Calu3 (cell line): ENCODE measurements around the gene CLASP1. TPM values are rescaled to one million over a fixed set of nuclear protein-coding genes. Genes with fewer than 3 reads are reported as not detected.
"Not testable (repeated sequence)": the region's sequence is repeated elsewhere in the genome, so short reads cannot be mapped to it uniquely, and the experiment has no call there.

Source experiments
- BruUV-seq: library from RNA; stranded (reverse); fragments of 400-500 nt; replicated peaks from 2 replicates; lab custom pipeline; 2021; lab: Mats Ljungman, UMichigan
- CTCF ChIA-PET: fragments of 300-600 bp; sonication (Branson Sonifier 250); formaldehyde crosslinking; loops from one replicate; lab custom pipeline; 2022; ENCODE audit warnings: antibody characterized with exemption; lab: Charles Lee
- DNase-seq: peaks from one replicate; pipeline ENCODE4 v3.0.0; 2022
- H3K27ac Mint-ChIP-seq: one replicate; pipeline ENCODE4 v1.8.0; 2022; ENCODE audit warnings: mixed read lengths; ENCODE audit not compliant: unreplicated experiment
- H3K27me3 Mint-ChIP-seq: one replicate; pipeline ENCODE4 v1.8.0; 2022; ENCODE audit warnings: mixed read lengths; ENCODE audit not compliant: unreplicated experiment
- H3K36me3 Mint-ChIP-seq: one replicate; pipeline ENCODE4 v1.8.0; 2022; ENCODE audit warnings: mild to moderate bottlenecking, moderate library complexity, mixed read lengths; ENCODE audit not compliant: insufficient read depth, unreplicated experiment
- H3K4me1 Mint-ChIP-seq: one replicate; pipeline ENCODE4 v1.8.0; 2022; ENCODE audit warnings: mild to moderate bottlenecking, low read depth, mixed read lengths; ENCODE audit not compliant: unreplicated experiment
- H3K4me3 Mint-ChIP-seq: one replicate; pipeline ENCODE4 v1.8.0; 2022; ENCODE audit warnings: mild to moderate bottlenecking, low read depth, moderate library complexity, mixed read lengths; ENCODE audit not compliant: unreplicated experiment
- H3K9me3 Mint-ChIP-seq: one replicate; pipeline ENCODE4 v1.8.0; 2022; ENCODE audit warnings: low read depth, mixed read lengths; ENCODE audit not compliant: unreplicated experiment
- intact Hi-C: fragments of 100-400 bp; cut with micrococcal nuclease; formaldehyde crosslinking; loops from one replicate; pipeline ENCODE4 v1.10.0; 2022; ENCODE audit not compliant: unreplicated experiment
- total RNA-seq: library from RNA; stranded (reverse); gene quantifications from 2 replicates; pipeline ENCODE4 v1.2.3, GENCODE V29; 2022
- TF ChIP-seq, protein P1 (sequence below): fragments of 200-600 bp; IDR thresholded peaks from one replicate; pipeline ENCODE4 v1.8.0; 2022; ENCODE audit warnings: antibody characterized with exemption; ENCODE audit not compliant: unreplicated experiment

Gene CLASP1
- total RNA-seq, 1 experiment from 2014 or later = 59.7 TPM

DNA sequence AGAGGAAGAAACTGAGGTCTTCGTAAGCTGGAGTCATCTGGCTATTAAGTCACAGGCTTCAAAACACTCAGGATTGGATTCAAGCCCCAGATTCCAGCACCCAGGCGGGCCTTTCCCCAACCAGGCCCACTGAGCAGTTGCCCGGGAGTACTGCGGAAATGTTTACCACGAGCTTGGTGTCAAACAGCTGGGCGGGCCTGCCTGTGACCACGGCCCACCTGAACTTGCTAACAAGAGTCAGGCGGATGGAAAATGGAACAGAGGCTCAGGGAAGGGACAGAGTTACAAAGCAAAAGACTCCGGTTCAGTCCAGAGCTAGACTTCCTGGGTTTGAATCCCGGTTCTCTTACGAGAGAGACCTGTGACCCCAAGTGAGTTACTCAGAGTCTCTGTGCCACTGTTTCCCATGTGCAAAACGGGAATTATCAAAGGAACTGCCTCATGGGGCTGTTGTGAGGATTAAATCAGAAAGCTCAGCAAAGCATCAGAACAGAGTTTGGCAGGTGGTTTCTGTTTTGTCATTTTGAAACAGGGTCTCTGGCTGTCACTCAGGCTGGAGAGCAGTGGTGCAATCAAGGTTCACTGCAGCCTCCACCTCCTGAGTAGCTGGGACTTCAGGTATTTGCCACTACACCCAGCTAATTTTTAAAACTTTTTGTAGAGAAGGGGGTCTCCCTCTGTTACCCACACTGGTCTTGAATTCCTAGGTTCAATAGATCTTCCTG is 315.3 kb downstream of the CLASP1 start:
- no peaks in the 10 kb centered on the region for H3K9me3 Mint-ChIP-seq
- intact Hi-C loops = no loop called here
- peaks cover 27% of the 10 kb centered on the region for H3K36me3 Mint-ChIP-seq
- TF ChIP-seq, protein P1, sequence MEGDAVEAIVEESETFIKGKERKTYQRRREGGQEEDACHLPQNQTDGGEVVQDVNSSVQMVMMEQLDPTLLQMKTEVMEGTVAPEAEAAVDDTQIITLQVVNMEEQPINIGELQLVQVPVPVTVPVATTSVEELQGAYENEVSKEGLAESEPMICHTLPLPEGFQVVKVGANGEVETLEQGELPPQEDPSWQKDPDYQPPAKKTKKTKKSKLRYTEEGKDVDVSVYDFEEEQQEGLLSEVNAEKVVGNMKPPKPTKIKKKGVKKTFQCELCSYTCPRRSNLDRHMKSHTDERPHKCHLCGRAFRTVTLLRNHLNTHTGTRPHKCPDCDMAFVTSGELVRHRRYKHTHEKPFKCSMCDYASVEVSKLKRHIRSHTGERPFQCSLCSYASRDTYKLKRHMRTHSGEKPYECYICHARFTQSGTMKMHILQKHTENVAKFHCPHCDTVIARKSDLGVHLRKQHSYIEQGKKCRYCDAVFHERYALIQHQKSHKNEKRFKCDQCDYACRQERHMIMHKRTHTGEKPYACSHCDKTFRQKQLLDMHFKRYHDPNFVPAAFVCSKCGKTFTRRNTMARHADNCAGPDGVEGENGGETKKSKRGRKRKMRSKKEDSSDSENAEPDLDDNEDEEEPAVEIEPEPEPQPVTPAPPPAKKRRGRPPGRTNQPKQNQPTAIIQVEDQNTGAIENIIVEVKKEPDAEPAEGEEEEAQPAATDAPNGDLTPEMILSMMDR = no peak
- no peak for DNase-seq
- no peaks in the 10 kb centered on the region for H3K27me3 Mint-ChIP-seq
- H3K4me1 Mint-ChIP-seq = peaks cover 28% of the 10 kb centered on the region
- no peak overlapping the region for H3K27ac Mint-ChIP-seq
- BruUV-seq = no TSS peak
- CTCF ChIA-PET = interaction anchor here (1.6 kb wide), 1 partner anchor 205 kb away, joined by 5 read pairs; no protein-coding TSS in a partner anchor
- no peak overlapping the region for H3K4me3 Mint-ChIP-seq

DNA sequence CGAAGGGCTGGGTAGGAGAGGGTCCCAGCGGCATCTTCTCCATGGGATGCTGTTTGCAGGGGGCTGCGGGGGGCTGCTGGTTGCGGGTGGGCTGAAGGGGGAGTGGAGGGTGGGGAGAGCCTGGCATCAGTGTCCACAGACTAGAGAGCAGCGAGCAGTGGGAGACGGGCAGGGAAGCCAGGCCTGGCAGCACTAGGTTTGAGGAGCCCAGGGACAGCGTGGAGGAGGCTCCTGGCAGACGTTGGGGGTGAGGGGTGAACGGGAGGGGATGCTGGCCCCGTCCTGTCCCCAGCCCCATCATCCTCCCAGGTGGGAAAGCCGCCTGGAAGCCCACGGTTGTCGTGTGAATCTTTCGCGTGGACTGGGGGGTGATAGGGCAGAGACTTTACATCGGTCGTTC is 316.0 kb downstream of the CLASP1 start:
- Mint-ChIP-seq H3K4me1 (peaks cover 28% of the 10 kb centered on the region), H3K4me3 (no peak overlapping the region), H3K36me3 (peaks cover 26% of the 10 kb centered on the region), H3K27me3 (no peaks in the 10 kb centered on the region), H3K9me3 (no peaks in the 10 kb centered on the region), H3K27ac (no peak overlapping the region)
- BruUV-seq = no TSS peak
- no peak for DNase-seq
- CTCF ChIA-PET = no interaction called here
- intact Hi-C loops = no loop called here
- TF ChIP-seq, protein P1 = no peak

DNA sequence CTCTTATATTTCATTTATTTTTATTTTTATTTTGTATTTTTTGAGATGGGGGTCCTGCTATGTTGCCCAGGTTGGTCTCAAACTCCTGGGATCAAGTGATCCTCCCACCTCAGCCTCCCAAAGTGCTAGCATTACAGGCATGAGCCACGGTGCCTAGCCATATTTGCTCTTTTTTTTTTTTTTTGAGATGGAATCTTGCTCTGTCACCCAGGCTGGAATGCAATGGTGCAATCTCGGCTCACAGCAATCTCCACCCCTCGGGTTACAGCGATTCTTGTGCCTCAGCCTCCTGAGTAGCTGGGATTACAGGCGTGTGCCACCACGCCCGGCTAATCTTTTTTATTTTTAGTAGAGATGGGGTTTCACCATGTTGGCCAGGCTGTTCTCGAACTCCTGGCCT is 317.9 kb downstream of the CLASP1 start:
- CTCF ChIA-PET, BruUV-seq, intact Hi-C loops, H3K4me3 Mint-ChIP-seq, H3K9me3 Mint-ChIP-seq, DNase-seq, H3K27ac Mint-ChIP-seq, H3K27me3 Mint-ChIP-seq: not testable (repeated sequence)
- Mint-ChIP-seq H3K4me1 (peaks cover 23% of the 10 kb centered on the region), H3K36me3 (peaks cover 17% of the 10 kb centered on the region)

DNA sequence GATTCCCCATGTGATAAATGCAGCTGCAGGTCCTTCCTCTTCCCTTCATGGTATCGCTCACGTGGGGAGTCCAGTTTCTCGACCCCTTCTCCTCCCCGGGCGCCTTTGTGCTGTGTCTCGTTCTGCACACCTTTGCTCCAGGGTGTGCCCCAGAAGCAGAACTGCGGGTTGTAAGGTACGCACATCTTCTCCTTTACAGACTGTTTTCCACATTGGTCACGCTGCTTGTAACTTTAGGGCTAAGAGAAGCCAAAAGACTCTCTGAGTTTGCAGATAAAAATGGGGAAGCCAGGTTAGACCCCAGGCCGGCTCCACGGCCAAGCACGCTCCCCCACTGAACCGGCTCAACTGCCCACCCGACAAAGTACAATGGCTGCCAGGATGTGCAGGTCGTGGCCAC is 318.3 kb downstream of the CLASP1 start:
- intact Hi-C loops = no loop called here
- H3K36me3 Mint-ChIP-seq = peaks cover 12% of the 10 kb centered on the region
- no peaks in the 10 kb centered on the region for H3K27me3 Mint-ChIP-seq
- TF ChIP-seq, protein P1 = no peak
- H3K27ac Mint-ChIP-seq = no peak overlapping the region
- no peaks in the 10 kb centered on the region for H3K9me3 Mint-ChIP-seq
- BruUV-seq = no TSS peak
- CTCF ChIA-PET = no interaction called here
- DNase-seq = no peak
- no peak overlapping the region for H3K4me3 Mint-ChIP-seq
- H3K4me1 Mint-ChIP-seq = peaks cover 19% of the 10 kb centered on the region

DNA sequence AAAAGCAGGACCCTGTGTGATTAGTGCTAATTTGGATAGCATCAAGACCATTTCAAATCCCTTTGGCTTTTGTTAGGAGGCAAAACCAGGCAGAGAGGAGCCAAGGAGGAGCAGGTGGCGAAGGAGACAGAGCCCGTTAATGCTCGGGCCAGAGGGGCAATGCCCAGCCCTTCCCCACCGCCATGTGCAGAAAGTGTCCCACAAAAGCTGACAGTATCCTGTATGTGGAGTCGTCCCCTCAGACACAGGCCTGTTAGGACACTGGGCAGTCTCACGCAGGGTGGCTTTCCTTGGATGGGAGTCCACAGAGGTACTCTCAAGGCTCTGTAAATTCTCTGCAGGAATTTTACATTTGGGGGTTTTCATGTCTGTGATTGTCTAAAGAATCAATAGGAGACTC is 319.5 kb downstream of the CLASP1 start:
- CTCF ChIA-PET = no interaction called here
- Mint-ChIP-seq H3K4me3 (no peak overlapping the region), H3K27me3 (no peaks in the 10 kb centered on the region), H3K36me3 (peaks cover 3% of the 10 kb centered on the region), H3K9me3 (no peaks in the 10 kb centered on the region), H3K4me1 (peaks cover 7% of the 10 kb centered on the region), H3K27ac (no peak overlapping the region)
- TF ChIP-seq, protein P1 = no peak
- intact Hi-C loops = no loop called here
- no peak for DNase-seq
- no TSS peak for BruUV-seq
